Measurements from ENCODE around the gene C1orf167.

C1orf167 gene

GRCh38 chr1:11764519-11764918 is 2.5 kb downstream of the C1orf167 start:
- no peak for DNase-seq (ENCODE audit: low read depth)

GRCh38 chr1:11765661-11766428 is 3.9 kb downstream of the C1orf167 start:
- no peak for DNase-seq (ENCODE audit: low read depth)

GRCh38 chr1:11766429-11766776 is 4.4 kb downstream of the C1orf167 start:
- DNase-seq (ENCODE audit: low read depth), result no peak

- no peak for DNase-seq (ENCODE audit: low read depth)
Observed at GRCh38 chr1:11767922-11768704, 6.1 kb downstream of the C1orf167 start.

- DNase-seq (ENCODE audit: low read depth), result no peak
Observed at GRCh38 chr1:11768821-11769220, 6.8 kb downstream of the C1orf167 start.

- no peak for DNase-seq (ENCODE audit: low read depth)
Observed at GRCh38 chr1:11769274-11769673, 7.3 kb downstream of the C1orf167 start.

- DNase-seq (ENCODE audit: low read depth), result no peak
Observed at GRCh38 chr1:11770011-11770410, 8.0 kb downstream of the C1orf167 start.

- no peak for DNase-seq (ENCODE audit: low read depth)
Observed at GRCh38 chr1:11771481-11772043, 9.6 kb downstream of the C1orf167 start.

- no peak for DNase-seq (ENCODE audit: low read depth)
Observed at GRCh38 chr1:11772458-11772857, 10.5 kb downstream of the C1orf167 start.

- DNase-seq (ENCODE audit: low read depth), result no peak
Observed at GRCh38 chr1:11774753-11775152, 12.8 kb downstream of the C1orf167 start.

- no peak for DNase-seq (ENCODE audit: low read depth)
Observed at GRCh38 chr1:11777658-11778322, 15.8 kb downstream of the C1orf167 start.

GRCh38 chr1:11778336-11778735 is 16.3 kb downstream of the C1orf167 start:
- no peak for DNase-seq (ENCODE audit: low read depth)

GRCh38 chr1:11778844-11779623 is 17.0 kb downstream of the C1orf167 start:
- DNase-seq (ENCODE audit: low read depth), result no peak

- DNase-seq (ENCODE audit: low read depth), result no peak
Observed at GRCh38 chr1:11779715-11780379, 17.9 kb downstream of the C1orf167 start.

- DNase-seq (ENCODE audit: low read depth), result no peak
Observed at GRCh38 chr1:11780380-11781147, 18.6 kb downstream of the C1orf167 start.

GRCh38 chr1:11781297-11781696 is 19.3 kb downstream of the C1orf167 start:
- no peak for DNase-seq (ENCODE audit: low read depth)

GRCh38 chr1:11782127-11782708 is 20.2 kb downstream of the C1orf167 start:
- no peak for DNase-seq (ENCODE audit: low read depth)

- DNase-seq (ENCODE audit: low read depth), result no peak
Observed at GRCh38 chr1:11783556-11783955, 21.6 kb downstream of the C1orf167 start.

GRCh38 chr1:11784256-11784992 is 22.4 kb downstream of the C1orf167 start:
- DNase-seq (ENCODE audit: low read depth), result no peak

All from GM04504 (cell line).